GM12878 (cell line): Measurements from ENCODE around the gene GNPNAT1. TPM values are rescaled to one million over a fixed set of nuclear protein-coding genes. Genes with fewer than 3 reads are reported as not detected.

Experiments used
- ATAC-seq: fragments of 200-7000 bp; cut with Tn5 transposase; 3 replicates; pipeline ENCODE4 v1.9.1; 2020; ENCODE audit warnings: mild to moderate bottlenecking, moderate library complexity
- BruUV-seq: library from RNA; stranded (reverse); fragments of 400-500 nt; replicated peaks from 2 replicates; lab custom pipeline; 2021; lab: Mats Ljungman, UMichigan
- CTCF ChIA-PET: fragments of 300-600 bp; sonication (Branson Sonifier 250); formaldehyde crosslinking; extraction: SDS; loops from one replicate; lab custom pipeline; 2021; ENCODE audit warnings: inconsistent platforms; lab: Yijun Ruan, JAX
- POLR2A ChIA-PET: fragments of 350-600 bp; formaldehyde crosslinking; extraction: SDS; loops from one replicate; lab custom pipeline; 2021; ENCODE audit warnings: inconsistent platforms; lab: Charles Lee
- RAD21 ChIA-PET: fragments of 300-600 bp; sonication (Branson Sonifier 250); formaldehyde crosslinking; loops from one replicate; lab custom pipeline; 2023; ENCODE audit warnings: antibody characterized with exemption; ENCODE audit not compliant: unreplicated experiment; lab: Charles Lee
- SMC1A ChIA-PET: fragments of 300-600 bp; sonication (Branson Sonifier 250); formaldehyde crosslinking; loops from one replicate; lab custom pipeline; 2023; ENCODE audit not compliant: unreplicated experiment, uncharacterized antibody; lab: Charles Lee
- DNase-seq: peaks from one replicate; pipeline ENCODE4 v3.0.0-alpha.2; 2011; ENCODE audit warnings: low read depth, low spot score
- FAIRE-seq: peaks from 3 replicates; lab custom pipeline; 2011; peaks lifted over from hg19 to GRCh38; lab: Jason Lieb, UNC
- H2AFZ ChIP-seq: 2 replicates; pipeline ENCODE4 v1.6.0; 2011; ENCODE audit warnings: low read depth, low read length, control low read depth; ENCODE audit not compliant: control insufficient read depth
- H3K27ac ChIP-seq: 2 replicates; pipeline ENCODE4 v1.5.1; 2011; ENCODE audit warnings: control low read depth; ENCODE audit not compliant: control insufficient read depth, insufficient read depth
- H3K27me3 ChIP-seq, 2 experiments: replicated peaks in 1 of 2; 2 replicates each; pipeline versions ENCODE4 v1.6.0 to v1.6.1; 2011; ENCODE audit warnings: low read length in 1 of 2; ENCODE audit not compliant: control insufficient read depth in 2 of 2, insufficient read depth in 2 of 2
- H3K36me3 ChIP-seq, 2 experiments: 2 replicates each; pipeline ENCODE4 v1.5.1; 2011; ENCODE audit warnings: low read length in 1 of 2; ENCODE audit not compliant: control insufficient read depth in 2 of 2, insufficient read depth in 2 of 2
- H3K4me1 ChIP-seq: 2 replicates; pipeline ENCODE4 v1.6.1; 2011; ENCODE audit warnings: mild to moderate bottlenecking, low read length, moderate library complexity, mixed read lengths; ENCODE audit not compliant: control insufficient read depth, insufficient read depth
- H3K4me2 ChIP-seq: 2 replicates; pipeline ENCODE4 v1.6.0; 2011; ENCODE audit warnings: control low read depth; ENCODE audit not compliant: control insufficient read depth, insufficient read depth
- H3K4me3 ChIP-seq: fragments of 200-600 bp; sonication (generic); 2 replicates; pipeline ENCODE4 v1.5.1; 2016
- H3K79me2 ChIP-seq: 2 replicates; pipeline ENCODE4 v1.6.0; 2011; ENCODE audit warnings: low read length; ENCODE audit not compliant: control insufficient read depth, insufficient read depth
- H3K9ac ChIP-seq: 2 replicates; pipeline ENCODE4 v1.8.0; 2011; ENCODE audit warnings: low read length, control low read depth, mixed read lengths; ENCODE audit not compliant: control insufficient read depth, insufficient read depth
- H3K9me3 ChIP-seq: replicated peaks from 3 replicates; pipeline ENCODE4 v1.5.1; 2011; ENCODE audit warnings: mild to moderate bottlenecking, low read length; ENCODE audit not compliant: control insufficient read depth, insufficient read depth
- H4K20me1 ChIP-seq: 2 replicates; pipeline ENCODE4 v1.6.0; 2011; ENCODE audit not compliant: control insufficient read depth, insufficient read depth
- BACH1 ChIP-seq: fragments of 450-650 bp; IDR thresholded peaks from 2 replicates; pipeline ENCODE4 v1.6.1; 2017; ENCODE audit warnings: mild to moderate bottlenecking, borderline replicate concordance
- BHLHE40 ChIP-seq, 2 experiments: fragments of 450-650 bp in 1 of 2; IDR thresholded peaks; 2 replicates each; pipeline ENCODE4 v1.6.1; 2011 to 2017; ENCODE audit warnings: low read depth in 2 of 2, borderline replicate concordance in 1 of 2, improper control_type of control experiment in 1 of 2, low read length in 1 of 2, mild to moderate bottlenecking in 1 of 2
- PAX5 ChIP-seq: IDR thresholded peaks from 2 replicates; pipeline ENCODE4 v1.6.1; 2011; ENCODE audit warnings: low read depth, low read length, borderline replicate concordance
- WGBS: methylation state at CpG from one replicate; pipeline ENCODE4 v1.1.6; 2016; ENCODE audit warnings: low lambda C conversion rate; ENCODE audit not compliant: insufficient replicate concordance, insufficient coverage; ENCODE audit errors: missing lambda C conversion rate; 5-methylcytosine and 5-hydroxymethylcytosine counted together
- in situ Hi-C: fragments of 300-500 bp; cut with MboI; formaldehyde crosslinking; loops from 9 replicates; pipeline ENCODE4 v1.14.3; 2018; ENCODE audit warnings: mixed read lengths
- intact Hi-C: fragments of 100-400 bp; cut with micrococcal nuclease; formaldehyde crosslinking; loops from one replicate; pipeline ENCODE4 v1.14.2; 2022; ENCODE audit not compliant: unreplicated experiment
- polyA plus RNA-seq, 11 experiments: library from polyadenylated mRNA; depleted of rRNA in 4 of 11; unstranded in 6 of 11; stranded (reverse) in 5 of 11; fragments of >200 nt; fragmentation: Nextera tagmentation in 4 of 11; fragmentation: Illumina TruSeq in 1 of 11; extraction: Ambion mirVana in 4 of 11; extraction: Trizol in 1 of 11; gene quantifications; 1 replicate in 1 of 11; 2 replicates in 10 of 11; pipeline versions ENCODE4 v1.2.1 to v1.2.3, GENCODE V29; 2011 to 2016; ENCODE audit warnings: inconsistent platforms in 2 of 11, missing spikeins in 2 of 11, low read depth in 1 of 11
- total RNA-seq, 4 experiments: library from RNA; depleted of rRNA in 3 of 4; stranded (reverse); fragments of >200 nt in 3 of 4; fragmentation: Illumina TruSeq in 1 of 4; extraction: Trizol in 1 of 4; gene quantifications; 2 replicates each; pipeline versions ENCODE4 v1.2.1 to v1.2.3, GENCODE V29; 2013 to 2021
- TF ChIP-seq, protein P1 (sequence below): IDR thresholded peaks from 2 replicates; pipeline ENCODE4 v1.6.1; 2012; ENCODE audit warnings: improper control_type of control experiment, low read depth, low read length; ENCODE audit not compliant: insufficient replicate concordance
- TF ChIP-seq, protein P2 (sequence below): fragments of 450-650 bp; IDR thresholded peaks from 2 replicates; pipeline ENCODE4 v1.6.1; 2017; ENCODE audit warnings: mild to moderate bottlenecking
- TF ChIP-seq, protein P3 (sequence below): IDR thresholded peaks from 2 replicates; pipeline ENCODE4 v1.6.1; 2011; ENCODE audit warnings: borderline replicate concordance, low read depth, mild to moderate bottlenecking, moderate library complexity, low read length; ENCODE audit not compliant: insufficient read depth, poor library complexity, severe bottlenecking
- TF ChIP-seq, protein P4 (sequence below): fragments of 450-650 bp; IDR thresholded peaks from 2 replicates; pipeline ENCODE4 v1.6.1; 2018; ENCODE audit warnings: mild to moderate bottlenecking, low read depth, moderate library complexity; ENCODE audit not compliant: partially characterized antibody
- TF ChIP-seq, protein P5 (sequence below): fragments of 450-650 bp; IDR thresholded peaks from 2 replicates; pipeline ENCODE4 v1.6.1; 2016; ENCODE audit warnings: mild to moderate bottlenecking

Gene GNPNAT1
- total and polyA plus RNA-seq, 10 of the 15 experiments (the other 5 are each of a cell fraction or from before 2014, with no cell fraction given), result 18.9 to 52.6 (median 28.2) TPM

- no TSS peak for BruUV-seq
- POLR2A ChIA-PET, result no interaction called here
- Histone ChIP-seq H3K27me3 (no peaks in the 10 kb centered on the region), H3K4me1 (peaks cover 1% of the 10 kb centered on the region), H3K9me3 (no peaks in the 10 kb centered on the region), H3K36me3 (no peaks in the 10 kb centered on the region), H3K79me2 (no peaks in the 10 kb centered on the region), H3K27ac (no peak overlapping the region), H3K9ac (no peak overlapping the region), H4K20me1 (no peaks in the 10 kb centered on the region), H2AFZ (no peak overlapping the region), H3K4me2 (no peak overlapping the region), H3K4me3 (no peak overlapping the region)
- CTCF ChIA-PET, result interaction anchor here (0.8 to 2.2 kb wide), 5 partner anchors 11 to 495 kb away, joined by 3 to 13 read pairs (median 4); no protein-coding TSS in a partner anchor
- 61% methylated on average over 7 of the region's 7 CpGs for WGBS
- RAD21 ChIA-PET, result interaction anchor here (1.4 kb wide), 1 partner anchor 131 kb away, joined by 6 read pairs; no protein-coding TSS in a partner anchor
- in situ Hi-C loops, result no loop called here
- FAIRE-seq, result no peak
- no peak for ATAC-seq
- DNase-seq, result no peak
- SMC1A ChIA-PET, result interaction anchor here (1.2 to 4.2 kb wide), 2 partner anchors 132 to 224 kb away, joined by 4 to 27 read pairs; no protein-coding TSS in a partner anchor
- intact Hi-C loops, result no loop called here
- TF ChIP-seq, protein P1, sequence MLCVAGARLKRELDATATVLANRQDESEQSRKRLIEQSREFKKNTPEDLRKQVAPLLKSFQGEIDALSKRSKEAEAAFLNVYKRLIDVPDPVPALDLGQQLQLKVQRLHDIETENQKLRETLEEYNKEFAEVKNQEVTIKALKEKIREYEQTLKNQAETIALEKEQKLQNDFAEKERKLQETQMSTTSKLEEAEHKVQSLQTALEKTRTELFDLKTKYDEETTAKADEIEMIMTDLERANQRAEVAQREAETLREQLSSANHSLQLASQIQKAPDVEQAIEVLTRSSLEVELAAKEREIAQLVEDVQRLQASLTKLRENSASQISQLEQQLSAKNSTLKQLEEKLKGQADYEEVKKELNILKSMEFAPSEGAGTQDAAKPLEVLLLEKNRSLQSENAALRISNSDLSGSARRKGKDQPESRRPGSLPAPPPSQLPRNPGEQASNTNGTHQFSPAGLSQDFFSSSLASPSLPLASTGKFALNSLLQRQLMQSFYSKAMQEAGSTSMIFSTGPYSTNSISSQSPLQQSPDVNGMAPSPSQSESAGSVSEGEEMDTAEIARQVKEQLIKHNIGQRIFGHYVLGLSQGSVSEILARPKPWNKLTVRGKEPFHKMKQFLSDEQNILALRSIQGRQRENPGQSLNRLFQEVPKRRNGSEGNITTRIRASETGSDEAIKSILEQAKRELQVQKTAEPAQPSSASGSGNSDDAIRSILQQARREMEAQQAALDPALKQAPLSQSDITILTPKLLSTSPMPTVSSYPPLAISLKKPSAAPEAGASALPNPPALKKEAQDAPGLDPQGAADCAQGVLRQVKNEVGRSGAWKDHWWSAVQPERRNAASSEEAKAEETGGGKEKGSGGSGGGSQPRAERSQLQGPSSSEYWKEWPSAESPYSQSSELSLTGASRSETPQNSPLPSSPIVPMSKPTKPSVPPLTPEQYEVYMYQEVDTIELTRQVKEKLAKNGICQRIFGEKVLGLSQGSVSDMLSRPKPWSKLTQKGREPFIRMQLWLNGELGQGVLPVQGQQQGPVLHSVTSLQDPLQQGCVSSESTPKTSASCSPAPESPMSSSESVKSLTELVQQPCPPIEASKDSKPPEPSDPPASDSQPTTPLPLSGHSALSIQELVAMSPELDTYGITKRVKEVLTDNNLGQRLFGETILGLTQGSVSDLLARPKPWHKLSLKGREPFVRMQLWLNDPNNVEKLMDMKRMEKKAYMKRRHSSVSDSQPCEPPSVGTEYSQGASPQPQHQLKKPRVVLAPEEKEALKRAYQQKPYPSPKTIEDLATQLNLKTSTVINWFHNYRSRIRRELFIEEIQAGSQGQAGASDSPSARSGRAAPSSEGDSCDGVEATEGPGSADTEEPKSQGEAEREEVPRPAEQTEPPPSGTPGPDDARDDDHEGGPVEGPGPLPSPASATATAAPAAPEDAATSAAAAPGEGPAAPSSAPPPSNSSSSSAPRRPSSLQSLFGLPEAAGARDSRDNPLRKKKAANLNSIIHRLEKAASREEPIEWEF, result no peak
- no peak for TF ChIP-seq BACH1
- TF ChIP-seq, protein P2, sequence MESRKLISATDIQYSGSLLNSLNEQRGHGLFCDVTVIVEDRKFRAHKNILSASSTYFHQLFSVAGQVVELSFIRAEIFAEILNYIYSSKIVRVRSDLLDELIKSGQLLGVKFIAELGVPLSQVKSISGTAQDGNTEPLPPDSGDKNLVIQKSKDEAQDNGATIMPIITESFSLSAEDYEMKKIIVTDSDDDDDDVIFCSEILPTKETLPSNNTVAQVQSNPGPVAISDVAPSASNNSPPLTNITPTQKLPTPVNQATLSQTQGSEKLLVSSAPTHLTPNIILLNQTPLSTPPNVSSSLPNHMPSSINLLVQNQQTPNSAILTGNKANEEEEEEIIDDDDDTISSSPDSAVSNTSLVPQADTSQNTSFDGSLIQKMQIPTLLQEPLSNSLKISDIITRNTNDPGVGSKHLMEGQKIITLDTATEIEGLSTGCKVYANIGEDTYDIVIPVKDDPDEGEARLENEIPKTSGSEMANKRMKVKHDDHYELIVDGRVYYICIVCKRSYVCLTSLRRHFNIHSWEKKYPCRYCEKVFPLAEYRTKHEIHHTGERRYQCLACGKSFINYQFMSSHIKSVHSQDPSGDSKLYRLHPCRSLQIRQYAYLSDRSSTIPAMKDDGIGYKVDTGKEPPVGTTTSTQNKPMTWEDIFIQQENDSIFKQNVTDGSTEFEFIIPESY, result no peak
- TF ChIP-seq PAX5, result no peak
- TF ChIP-seq BHLHE40 (IDR thresholded peaks at IDR 0.05; ENCODE audit: borderline replicate concordance in 1 of 2, low read depth in 2 of 2, low read length in 1 of 2), result no peak
- TF ChIP-seq, protein P3, sequence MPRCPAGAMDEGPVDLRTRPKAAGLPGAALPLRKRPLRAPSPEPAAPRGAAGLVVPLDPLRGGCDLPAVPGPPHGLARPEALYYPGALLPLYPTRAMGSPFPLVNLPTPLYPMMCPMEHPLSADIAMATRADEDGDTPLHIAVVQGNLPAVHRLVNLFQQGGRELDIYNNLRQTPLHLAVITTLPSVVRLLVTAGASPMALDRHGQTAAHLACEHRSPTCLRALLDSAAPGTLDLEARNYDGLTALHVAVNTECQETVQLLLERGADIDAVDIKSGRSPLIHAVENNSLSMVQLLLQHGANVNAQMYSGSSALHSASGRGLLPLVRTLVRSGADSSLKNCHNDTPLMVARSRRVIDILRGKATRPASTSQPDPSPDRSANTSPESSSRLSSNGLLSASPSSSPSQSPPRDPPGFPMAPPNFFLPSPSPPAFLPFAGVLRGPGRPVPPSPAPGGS, result no peak
- TF ChIP-seq, protein P4, sequence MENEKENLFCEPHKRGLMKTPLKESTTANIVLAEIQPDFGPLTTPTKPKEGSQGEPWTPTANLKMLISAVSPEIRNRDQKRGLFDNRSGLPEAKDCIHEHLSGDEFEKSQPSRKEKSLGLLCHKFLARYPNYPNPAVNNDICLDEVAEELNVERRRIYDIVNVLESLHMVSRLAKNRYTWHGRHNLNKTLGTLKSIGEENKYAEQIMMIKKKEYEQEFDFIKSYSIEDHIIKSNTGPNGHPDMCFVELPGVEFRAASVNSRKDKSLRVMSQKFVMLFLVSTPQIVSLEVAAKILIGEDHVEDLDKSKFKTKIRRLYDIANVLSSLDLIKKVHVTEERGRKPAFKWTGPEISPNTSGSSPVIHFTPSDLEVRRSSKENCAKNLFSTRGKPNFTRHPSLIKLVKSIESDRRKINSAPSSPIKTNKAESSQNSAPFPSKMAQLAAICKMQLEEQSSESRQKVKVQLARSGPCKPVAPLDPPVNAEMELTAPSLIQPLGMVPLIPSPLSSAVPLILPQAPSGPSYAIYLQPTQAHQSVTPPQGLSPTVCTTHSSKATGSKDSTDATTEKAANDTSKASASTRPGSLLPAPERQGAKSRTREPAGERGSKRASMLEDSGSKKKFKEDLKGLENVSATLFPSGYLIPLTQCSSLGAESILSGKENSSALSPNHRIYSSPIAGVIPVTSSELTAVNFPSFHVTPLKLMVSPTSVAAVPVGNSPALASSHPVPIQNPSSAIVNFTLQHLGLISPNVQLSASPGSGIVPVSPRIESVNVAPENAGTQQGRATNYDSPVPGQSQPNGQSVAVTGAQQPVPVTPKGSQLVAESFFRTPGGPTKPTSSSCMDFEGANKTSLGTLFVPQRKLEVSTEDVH, result no peak
- TF ChIP-seq, protein P5, sequence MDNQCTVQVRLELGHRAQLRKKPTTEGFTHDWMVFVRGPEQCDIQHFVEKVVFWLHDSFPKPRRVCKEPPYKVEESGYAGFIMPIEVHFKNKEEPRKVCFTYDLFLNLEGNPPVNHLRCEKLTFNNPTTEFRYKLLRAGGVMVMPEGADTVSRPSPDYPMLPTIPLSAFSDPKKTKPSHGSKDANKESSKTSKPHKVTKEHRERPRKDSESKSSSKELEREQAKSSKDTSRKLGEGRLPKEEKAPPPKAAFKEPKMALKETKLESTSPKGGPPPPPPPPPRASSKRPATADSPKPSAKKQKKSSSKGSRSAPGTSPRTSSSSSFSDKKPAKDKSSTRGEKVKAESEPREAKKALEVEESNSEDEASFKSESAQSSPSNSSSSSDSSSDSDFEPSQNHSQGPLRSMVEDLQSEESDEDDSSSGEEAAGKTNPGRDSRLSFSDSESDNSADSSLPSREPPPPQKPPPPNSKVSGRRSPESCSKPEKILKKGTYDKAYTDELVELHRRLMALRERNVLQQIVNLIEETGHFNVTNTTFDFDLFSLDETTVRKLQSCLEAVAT, result no peak
Observed at GRCh38 chr14:52829527-52830185, 38.2 kb upstream of the GNPNAT1 start.
